H9 (cell line): ENCODE results near the gene DHRS7B. TPM values are rescaled to one million over a fixed set of nuclear protein-coding genes. Genes with fewer than 3 reads are reported as not detected.

ENCODE experiments used
- DNase-seq: peaks from one replicate; pipeline ENCODE4 v3.0.0-alpha.2; 2017
- H2AFZ ChIP-seq: one replicate; pipeline ENCODE4 v1.6.1; 2013; ENCODE audit warnings: mild to moderate bottlenecking, low read length, control low read depth, moderate library complexity
- H2AK5ac ChIP-seq: 2 replicates; pipeline ENCODE4 v1.6.1; 2013; ENCODE audit warnings: low read length, control low read depth, mixed read lengths; ENCODE audit not compliant: insufficient read length
- H2BK120ac ChIP-seq: one replicate; pipeline ENCODE4 v1.6.1; 2013; ENCODE audit warnings: low read depth, mild to moderate bottlenecking, low read length, control low read depth, inconsistent platforms; ENCODE audit not compliant: poor library complexity, severe bottlenecking
- H2BK12ac ChIP-seq: 2 replicates; pipeline ENCODE4 v1.6.1; 2013; ENCODE audit warnings: low read length, control low read depth, mixed read lengths, low read depth; ENCODE audit not compliant: insufficient read length
- H2BK15ac ChIP-seq: 2 replicates; pipeline ENCODE4 v1.6.1; 2013; ENCODE audit warnings: low read depth, low read length, control low read depth
- H2BK20ac ChIP-seq: one replicate; pipeline ENCODE4 v1.6.1; 2013; ENCODE audit warnings: low read depth, mild to moderate bottlenecking, low read length, control low read depth, inconsistent platforms; ENCODE audit not compliant: poor library complexity, severe bottlenecking
- H2BK5ac ChIP-seq: 2 replicates; pipeline ENCODE4 v1.6.1; 2013; ENCODE audit warnings: low read length, control low read depth, mixed read lengths; ENCODE audit not compliant: insufficient read length
- H3K14ac ChIP-seq: 2 replicates; pipeline ENCODE4 v1.6.1; 2013; ENCODE audit warnings: low read length, control low read depth; ENCODE audit not compliant: insufficient read depth
- H3K18ac ChIP-seq: 2 replicates; pipeline ENCODE4 v1.6.1; 2013; ENCODE audit warnings: low read depth, mild to moderate bottlenecking, mixed read lengths, low read length, control low read depth; ENCODE audit not compliant: insufficient read length
- H3K23ac ChIP-seq: 2 replicates; pipeline ENCODE4 v1.6.1; 2013; ENCODE audit warnings: low read length, control low read depth, mixed read lengths, low read depth; ENCODE audit not compliant: insufficient read length
- H3K23me2 ChIP-seq: 2 replicates; pipeline ENCODE4 v1.6.1; 2013; ENCODE audit warnings: low read depth, mild to moderate bottlenecking, mixed read lengths, low read length, control low read depth; ENCODE audit not compliant: insufficient read length, poor library complexity, severe bottlenecking
- H3K27ac ChIP-seq: 2 replicates; pipeline ENCODE4 v1.5.1; 2013; ENCODE audit warnings: low read length, control low read depth, mixed read lengths, low read depth; ENCODE audit not compliant: insufficient read length
- H3K27me3 ChIP-seq: 2 replicates; pipeline ENCODE4 v1.6.1; 2013; ENCODE audit warnings: low read length, control low read depth, inconsistent platforms; ENCODE audit not compliant: insufficient read depth
- H3K4ac ChIP-seq: 2 replicates; pipeline ENCODE4 v1.6.1; 2013; ENCODE audit warnings: low read depth, mild to moderate bottlenecking, control low read depth, inconsistent platforms, low read length, moderate library complexity
- H3K4me1 ChIP-seq: 2 replicates; pipeline ENCODE4 v1.6.1; 2013; ENCODE audit warnings: low read length, control low read depth, inconsistent platforms; ENCODE audit not compliant: insufficient read depth
- H3K4me2 ChIP-seq: 2 replicates; pipeline ENCODE4 v1.6.1; 2013; ENCODE audit warnings: low read length, control low read depth, mixed read lengths; ENCODE audit not compliant: insufficient read length, insufficient read depth
- H3K56ac ChIP-seq: 2 replicates; pipeline ENCODE4 v1.6.1; 2013; ENCODE audit warnings: low read depth, mild to moderate bottlenecking, mixed read lengths, low read length, control low read depth; ENCODE audit not compliant: insufficient read length
- H3K79me1 ChIP-seq: 2 replicates; pipeline ENCODE4 v1.6.1; 2013; ENCODE audit warnings: low read depth, mild to moderate bottlenecking, moderate library complexity, low read length, control low read depth, inconsistent platforms; ENCODE audit not compliant: insufficient read depth, poor library complexity, severe bottlenecking
- H3K79me2 ChIP-seq: 2 replicates; pipeline ENCODE4 v1.6.1; 2013; ENCODE audit warnings: low read length, control low read depth, inconsistent platforms; ENCODE audit not compliant: insufficient read depth
- H3K9ac ChIP-seq: 2 replicates; pipeline ENCODE4 v1.6.1; 2013; ENCODE audit warnings: low read length, control low read depth, mixed read lengths; ENCODE audit not compliant: insufficient read length; ENCODE audit errors: extremely low read depth
- H3K9me3 ChIP-seq: one replicate; pipeline ENCODE4 v1.6.1; 2013; ENCODE audit warnings: low read depth, low read length, inconsistent platforms; ENCODE audit not compliant: control insufficient read depth
- H3T11ph ChIP-seq: one replicate; pipeline ENCODE4 v1.6.1; 2013; ENCODE audit warnings: mild to moderate bottlenecking, low read length, control low read depth, inconsistent platforms
- H4K20me1 ChIP-seq: one replicate; pipeline ENCODE4 v1.6.1; 2013; ENCODE audit not compliant: control insufficient read depth, insufficient read length, insufficient read depth
- H4K5ac ChIP-seq: 2 replicates; pipeline ENCODE4 v1.6.1; 2013; ENCODE audit warnings: low read depth, mild to moderate bottlenecking, mixed read lengths, low read length, control low read depth; ENCODE audit not compliant: insufficient read length
- H4K8ac ChIP-seq: replicated peaks from 2 replicates; pipeline ENCODE4 v1.6.1; 2013; ENCODE audit warnings: low read length, control low read depth, mixed read lengths, low read depth; ENCODE audit not compliant: insufficient read length
- H4K91ac ChIP-seq: 2 replicates; pipeline ENCODE4 v1.6.1; 2013; ENCODE audit warnings: low read depth, mild to moderate bottlenecking, moderate library complexity, mixed read lengths, low read length, control low read depth; ENCODE audit not compliant: insufficient read length
- H3K27ac Mint-ChIP-seq, 3 experiments: 2 replicates in 2 of 3; 3 replicates in 1 of 3; pipeline ENCODE4 v1.8.0; 2020 to 2021; ENCODE audit warnings: mixed read lengths in 3 of 3, mild to moderate bottlenecking in 1 of 3, moderate library complexity in 1 of 3
- H3K27me3 Mint-ChIP-seq: 2 replicates; pipeline ENCODE4 v1.8.0; 2021; ENCODE audit warnings: low read depth, mild to moderate bottlenecking, moderate library complexity, mixed read lengths
- H3K36me3 Mint-ChIP-seq, 3 experiments: 2 replicates in 2 of 3; 3 replicates in 1 of 3; pipeline ENCODE4 v1.8.0; 2020 to 2021; ENCODE audit warnings: low read depth in 3 of 3, mixed read lengths in 3 of 3; ENCODE audit not compliant: insufficient read depth in 1 of 3
- H3K4me1 Mint-ChIP-seq, 2 experiments: 2 replicates each; pipeline ENCODE4 v1.8.0; 2020; ENCODE audit warnings: mixed read lengths in 2 of 2
- H3K4me3 Mint-ChIP-seq, 2 experiments: 2 replicates in 1 of 2; 3 replicates in 1 of 2; pipeline ENCODE4 v1.8.0; 2020 to 2021; ENCODE audit warnings: mild to moderate bottlenecking in 2 of 2, mixed read lengths in 2 of 2, moderate library complexity in 1 of 2
- H3K9me3 Mint-ChIP-seq, 2 experiments: 2 replicates in 1 of 2; 3 replicates in 1 of 2; pipeline ENCODE4 v1.8.0; 2020; ENCODE audit warnings: mild to moderate bottlenecking in 2 of 2, mixed read lengths in 2 of 2, moderate library complexity in 1 of 2
- WGBS: extraction: QIAGEN DNeasy Blood & Tissue Kit; methylation state at CpG from one replicate; pipeline ENCODE4 v1.1.7; 2013; ENCODE audit warnings: missing lambda C conversion rate, low lambda C conversion rate, mixed read lengths; ENCODE audit not compliant: insufficient read length; ENCODE audit errors: extremely low coverage; 5-methylcytosine and 5-hydroxymethylcytosine counted together
- total RNA-seq: library from RNA; stranded (reverse); gene quantifications from 2 replicates; pipeline ENCODE4 v1.2.1, GENCODE V29; 2021
- TF ChIP-seq, protein P1 (sequence below): fragments of 200-600 bp; sonication (generic); conservative IDR thresholded peaks from 3 replicates; pipeline ENCODE4 v1.8.0; 2021; ENCODE audit warnings: antibody characterized with exemption, mild to moderate bottlenecking

Gene DHRS7B
- total RNA-seq, 1 experiment from 2014 or later: 20.3 TPM

DNA sequence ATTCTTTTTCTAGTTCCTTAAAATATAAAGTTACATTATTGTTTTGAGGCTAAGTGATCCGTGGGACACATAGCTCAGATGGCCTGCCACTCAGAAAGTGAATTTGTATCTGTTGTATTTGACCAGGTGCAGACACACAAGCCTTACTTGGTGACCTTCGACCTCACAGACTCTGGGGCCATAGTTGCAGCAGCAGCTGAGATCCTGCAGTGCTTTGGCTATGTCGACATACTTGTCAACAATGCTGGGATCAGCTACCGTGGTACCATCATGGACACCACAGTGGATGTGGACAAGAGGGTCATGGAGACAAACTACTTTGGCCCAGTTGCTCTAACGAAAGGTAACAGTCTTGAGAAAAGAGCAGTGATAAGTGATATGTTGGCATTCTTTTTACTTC lies 56.7 kb downstream of the DHRS7B start:
- H3K27ac ChIP-seq: no peak overlapping the region
- H4K20me1 ChIP-seq: no peaks in the 10 kb centered on the region
- H3K9me3 ChIP-seq: no peaks in the 10 kb centered on the region
- H3K4me1 ChIP-seq: peaks cover 4% of the 10 kb centered on the region; the same call in 1 of the 2 replicates
- H3K4me1 Mint-ChIP-seq: no peaks in the 10 kb centered on the region
- no peak overlapping the region for H3T11ph ChIP-seq
- H3K4me2 ChIP-seq: no peak overlapping the region
- H4K5ac ChIP-seq: no peak overlapping the region
- WGBS: no CpG with 5 or more reads among the region's 5 CpGs
- H3K14ac ChIP-seq: no peak overlapping the region
- no peak overlapping the region for H3K56ac ChIP-seq
- no peak for DNase-seq
- H4K91ac ChIP-seq: no peak overlapping the region
- H3K9me3 Mint-ChIP-seq: no peaks in the 10 kb centered on the region
- H3K27me3 Mint-ChIP-seq: no peaks in the 10 kb centered on the region; the same call in 1 of the 2 replicates
- no peaks in the 10 kb centered on the region for H3K23me2 ChIP-seq
- H3K9ac ChIP-seq: no peak overlapping the region
- H2BK20ac ChIP-seq: no peak overlapping the region
- H2BK12ac ChIP-seq: no peak overlapping the region
- H3K4me3 Mint-ChIP-seq: no peak overlapping the region
- H2BK5ac ChIP-seq: no peak overlapping the region
- no peak overlapping the region for H3K23ac ChIP-seq
- H2AK5ac ChIP-seq: no peak overlapping the region
- H3K18ac ChIP-seq: no peak overlapping the region
- no peaks in the 10 kb centered on the region for H3K79me2 ChIP-seq
- TF ChIP-seq, protein P1, sequence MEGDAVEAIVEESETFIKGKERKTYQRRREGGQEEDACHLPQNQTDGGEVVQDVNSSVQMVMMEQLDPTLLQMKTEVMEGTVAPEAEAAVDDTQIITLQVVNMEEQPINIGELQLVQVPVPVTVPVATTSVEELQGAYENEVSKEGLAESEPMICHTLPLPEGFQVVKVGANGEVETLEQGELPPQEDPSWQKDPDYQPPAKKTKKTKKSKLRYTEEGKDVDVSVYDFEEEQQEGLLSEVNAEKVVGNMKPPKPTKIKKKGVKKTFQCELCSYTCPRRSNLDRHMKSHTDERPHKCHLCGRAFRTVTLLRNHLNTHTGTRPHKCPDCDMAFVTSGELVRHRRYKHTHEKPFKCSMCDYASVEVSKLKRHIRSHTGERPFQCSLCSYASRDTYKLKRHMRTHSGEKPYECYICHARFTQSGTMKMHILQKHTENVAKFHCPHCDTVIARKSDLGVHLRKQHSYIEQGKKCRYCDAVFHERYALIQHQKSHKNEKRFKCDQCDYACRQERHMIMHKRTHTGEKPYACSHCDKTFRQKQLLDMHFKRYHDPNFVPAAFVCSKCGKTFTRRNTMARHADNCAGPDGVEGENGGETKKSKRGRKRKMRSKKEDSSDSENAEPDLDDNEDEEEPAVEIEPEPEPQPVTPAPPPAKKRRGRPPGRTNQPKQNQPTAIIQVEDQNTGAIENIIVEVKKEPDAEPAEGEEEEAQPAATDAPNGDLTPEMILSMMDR: no peak
- peak overlapping the region in 1 of 3 experiments; percentile 3; a peak in 2 of 7 replicates for H3K27ac Mint-ChIP-seq
- no peak overlapping the region for H2BK15ac ChIP-seq
- no peak overlapping the region for H4K8ac ChIP-seq
- no peak overlapping the region for H2AFZ ChIP-seq
- H2BK120ac ChIP-seq: no peak overlapping the region
- no peaks in the 10 kb centered on the region for H3K27me3 ChIP-seq
- no peak overlapping the region for H3K4ac ChIP-seq
- H3K36me3 Mint-ChIP-seq: peaks cover 2 to 20% (median 18%) of the 10 kb centered on the region in 3 experiments; a peak in 6 of 7 replicates
- H3K79me1 ChIP-seq: no peaks in the 10 kb centered on the region
